SIG-M5 (cell line): ENCODE results near the gene G6PC3.
A peak's percentile ranks its signal among the peaks of the same experiment; 100 is the strongest.

Source experiments
- DNase-seq: peaks from one replicate; lab custom pipeline; 2025; lab: John Stamatoyannopoulos, UW

Gene G6PC3

DNA sequence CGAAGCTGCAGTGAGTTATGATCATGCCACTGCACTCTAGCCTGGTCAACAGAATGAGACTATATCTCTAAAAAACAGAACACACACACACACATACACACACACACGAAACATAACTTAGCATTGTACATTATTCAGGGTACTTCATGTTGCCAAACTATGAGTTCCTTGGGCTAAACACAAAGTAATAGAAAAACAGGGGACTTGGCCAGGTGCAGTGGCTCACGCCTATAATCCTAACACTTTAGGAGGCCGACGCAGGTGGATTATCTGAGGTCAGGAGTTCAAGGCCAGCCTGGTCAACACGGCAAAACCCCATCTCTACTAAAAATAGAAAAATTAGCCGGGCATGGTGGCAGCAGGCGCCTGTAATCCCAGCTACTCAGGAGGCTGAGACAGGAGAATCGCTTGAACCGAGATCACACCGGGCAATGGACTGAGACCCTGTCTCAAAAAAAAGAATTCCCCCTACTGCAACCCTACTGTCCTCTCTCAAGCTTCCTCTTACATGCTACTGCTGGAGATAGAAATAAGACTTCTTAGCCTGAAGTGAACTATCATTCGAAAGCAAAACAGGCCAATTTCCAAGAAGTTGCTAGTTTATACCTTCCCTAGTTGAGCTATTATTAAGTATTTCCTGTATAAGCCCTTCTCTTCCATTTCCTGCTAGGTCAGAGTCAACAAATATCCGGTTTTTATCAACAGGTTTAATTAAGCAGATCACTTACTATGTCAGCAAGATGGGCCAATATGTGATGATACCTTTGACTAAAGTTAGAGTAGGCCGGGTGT is 11.2 kb upstream of the G6PC3 start:
- DNase-seq, result no peak

DNA sequence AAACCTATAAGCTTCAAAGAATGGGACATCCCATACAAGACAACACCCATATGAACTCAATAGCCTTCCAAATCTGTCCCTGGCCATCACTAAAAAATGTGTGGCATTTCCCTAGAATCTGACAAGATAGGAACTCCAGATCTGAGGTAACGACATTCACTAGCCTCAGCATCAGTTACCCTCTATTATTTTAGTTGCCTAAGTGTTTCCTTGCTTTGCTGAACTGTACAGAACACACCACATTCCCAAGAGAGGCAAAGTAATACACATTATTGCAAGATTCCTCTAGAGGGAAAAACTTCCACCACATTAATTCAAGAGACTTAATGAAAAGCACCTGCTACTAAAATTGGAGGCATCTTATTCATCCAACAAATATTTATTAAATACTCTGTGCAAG is 9.1 kb upstream of the G6PC3 start:
- DNase-seq, result no peak

DNA sequence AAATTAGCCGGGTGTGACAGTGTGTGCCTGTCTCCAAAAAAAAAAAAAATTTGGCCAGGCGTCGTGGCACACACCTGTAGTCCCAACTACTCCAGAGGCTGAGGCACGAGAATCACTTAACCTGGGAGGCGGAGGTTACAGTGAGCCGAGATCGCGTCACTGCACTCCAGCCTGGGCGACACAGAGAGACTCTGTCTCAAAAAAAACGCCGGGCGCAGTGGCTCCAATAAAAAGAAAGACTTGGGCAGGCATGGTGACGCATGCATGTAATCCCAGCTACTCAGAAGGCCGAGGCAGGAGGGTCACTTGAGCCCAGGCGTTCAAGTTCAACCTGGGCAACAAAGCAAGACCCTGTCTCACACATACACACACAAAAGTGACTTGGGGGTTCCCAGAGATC is 7.7 kb upstream of the G6PC3 start:
- DNase-seq, result no peak

DNA sequence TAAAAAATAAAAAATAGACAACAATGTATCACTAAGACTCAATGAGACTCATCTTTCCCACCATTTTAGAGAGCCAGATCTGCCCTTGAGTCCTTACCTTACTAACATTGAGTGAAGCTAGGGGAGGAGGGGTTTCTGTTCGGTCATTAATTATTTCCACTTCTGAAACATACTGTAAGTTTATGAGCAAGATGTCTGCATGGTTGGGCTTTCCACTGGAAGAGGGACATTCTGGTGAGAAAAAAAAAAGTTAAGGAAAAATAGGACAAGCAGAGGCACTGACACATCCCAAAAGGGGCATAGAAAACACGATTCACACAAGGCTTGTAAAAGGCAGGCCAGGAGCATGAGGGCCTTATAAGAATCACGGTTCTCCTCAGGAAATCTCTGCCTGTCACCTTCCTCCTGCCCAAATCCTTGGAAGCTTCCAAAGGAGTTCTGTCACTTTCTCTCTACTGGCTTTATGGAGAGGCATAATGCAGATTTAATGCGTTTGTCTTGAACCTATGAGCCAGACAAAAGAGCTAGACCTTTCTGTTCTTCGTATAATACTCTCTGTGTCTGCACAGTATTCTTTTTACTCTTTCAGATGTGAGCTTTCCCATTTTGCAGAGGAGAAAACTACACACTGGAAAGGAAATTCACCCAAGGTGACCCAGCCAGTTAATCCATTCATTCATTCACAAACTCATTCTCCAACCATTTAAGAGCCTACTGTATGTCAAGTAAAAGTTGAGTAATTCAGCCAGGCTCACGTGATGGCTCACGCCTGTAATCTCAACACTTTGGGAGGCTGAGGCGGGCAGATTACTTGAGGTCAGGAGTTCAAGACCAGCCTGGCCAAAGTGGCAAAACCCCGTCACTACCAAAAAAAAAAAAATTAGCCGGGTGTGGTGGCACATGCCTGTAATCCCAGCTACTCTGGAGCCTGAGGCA is 6.6 kb upstream of the G6PC3 start:
- DNase-seq, result no peak

DNA sequence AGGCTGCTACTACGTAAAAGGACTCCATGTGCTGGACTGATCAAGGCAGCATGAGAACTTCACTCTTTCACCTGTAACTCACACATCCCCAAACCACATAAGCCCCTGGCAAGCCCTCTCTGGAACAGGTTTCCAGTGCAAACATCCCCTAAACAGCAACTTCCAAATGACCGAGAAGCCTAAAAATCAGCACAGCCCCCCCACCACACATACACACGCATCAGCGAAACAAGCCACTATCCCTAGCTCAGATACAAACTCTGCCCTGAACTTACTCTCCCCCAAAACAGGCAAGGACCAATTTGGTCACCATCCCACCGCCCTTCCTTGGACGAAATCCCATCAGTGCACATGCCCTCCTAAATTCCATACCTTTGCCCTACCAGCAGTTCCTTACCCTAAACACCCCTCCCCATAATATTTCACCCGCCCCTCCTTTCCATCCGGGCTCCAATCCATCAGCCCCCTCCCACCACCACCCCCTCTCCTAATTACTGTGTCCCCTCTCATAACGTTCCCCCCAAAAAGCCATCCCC is 4.8 kb upstream of the G6PC3 start:
- DNase-seq, result no peak

DNA sequence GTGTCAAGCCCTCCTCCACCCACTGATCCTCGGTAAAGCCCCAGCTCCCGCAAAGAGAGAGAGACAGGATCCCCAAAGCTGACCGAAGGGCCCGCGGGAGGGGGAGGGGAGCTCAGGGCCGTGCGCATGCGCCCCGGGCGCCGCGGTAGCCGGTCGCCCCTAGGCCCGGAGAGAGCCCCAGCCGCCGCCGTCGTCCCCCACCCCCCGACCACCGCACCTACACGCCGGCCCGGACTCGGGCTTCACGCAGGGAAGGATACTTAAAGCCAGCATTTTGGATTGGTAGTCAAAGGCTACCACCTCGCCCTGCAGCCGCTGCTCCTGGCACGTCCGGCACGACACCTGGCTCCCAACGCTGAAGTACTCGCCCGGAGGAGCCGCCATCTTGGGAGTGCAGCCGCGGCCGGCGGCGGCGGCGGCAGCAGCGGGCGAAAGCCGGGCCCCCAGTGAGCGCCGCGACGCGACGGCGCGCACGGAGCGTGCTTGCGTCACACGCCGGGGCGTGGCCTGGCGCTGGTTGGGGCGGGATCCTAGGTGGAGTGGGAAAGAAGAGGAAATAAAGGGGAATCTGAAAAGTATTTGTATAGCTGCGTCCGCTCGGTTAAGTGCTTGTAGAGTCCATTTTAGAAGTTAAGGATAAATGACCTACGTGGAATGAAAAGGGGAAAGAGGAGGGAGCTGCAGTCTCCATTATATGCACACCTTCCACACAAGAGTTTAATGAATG is 4.2 kb upstream of the G6PC3 start, which contains the start of gene LSM12:
TSS of gene LSM12 (minus strand) at position 468 of the 727 bp plus-strand sequence. CDS start at position 384, 84 bp downstream.
- DNase-seq, result peak; percentile 38

DNA sequence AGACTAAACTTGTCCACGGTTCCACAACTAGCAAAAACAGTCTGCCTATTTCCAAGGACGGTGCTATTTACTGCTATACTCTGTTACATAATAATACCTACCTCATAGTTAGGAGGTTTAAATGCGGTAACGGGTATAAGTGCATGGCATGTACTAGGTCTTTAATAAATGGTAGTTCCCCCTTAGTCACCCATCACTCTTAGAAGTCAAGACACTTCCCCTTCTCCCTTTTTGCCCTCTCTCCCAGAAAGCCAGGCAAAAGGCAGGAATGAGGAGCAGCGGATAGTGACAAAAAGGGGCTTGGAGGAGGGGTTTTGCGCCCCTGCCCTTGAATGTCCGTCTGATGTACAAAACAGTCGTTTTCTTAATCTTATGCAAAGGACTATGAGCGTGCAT is 3.0 kb upstream of the G6PC3 start:
- DNase-seq, result no peak

DNA sequence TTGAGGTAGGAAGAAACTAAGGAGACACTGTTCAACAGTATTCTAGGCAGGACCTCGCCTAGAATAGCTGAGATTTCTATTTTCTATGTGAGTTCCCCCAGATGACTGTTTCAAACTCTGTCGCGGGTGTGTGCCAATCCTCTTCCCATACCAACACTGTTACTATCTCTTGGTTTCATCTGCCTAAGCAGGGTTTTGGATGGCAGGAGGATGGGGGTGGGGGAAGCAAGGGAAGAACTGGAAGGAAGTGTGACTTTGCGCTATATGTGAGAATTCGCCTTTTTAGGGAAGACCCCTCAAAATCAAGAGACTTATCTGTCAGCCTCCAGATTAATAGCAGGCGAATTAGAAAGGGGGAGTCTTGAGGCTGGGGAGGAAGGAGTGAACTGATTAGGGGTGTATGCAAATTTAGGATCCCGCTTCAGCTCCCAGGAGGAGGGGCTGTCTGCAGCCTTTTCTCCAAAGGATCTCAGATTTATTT is 521 bp upstream of the G6PC3 start:
- DNase-seq, result no peak

DNA sequence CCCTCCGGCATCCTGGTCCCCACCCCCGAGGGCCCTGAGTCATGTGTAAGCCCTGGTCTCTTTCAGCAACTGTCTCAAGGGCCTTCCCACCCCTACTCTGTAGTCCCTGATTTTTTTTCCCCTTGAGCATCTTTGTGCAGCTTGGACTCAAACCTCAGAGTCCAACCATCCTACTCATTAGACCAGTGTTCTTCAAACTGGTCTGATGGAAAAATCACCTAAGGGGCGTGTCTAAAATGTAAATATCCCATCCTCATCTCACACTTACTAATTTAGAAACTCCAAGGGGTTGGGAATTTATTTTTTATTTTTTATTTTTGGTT is 624 bp downstream of the G6PC3 start:
- DNase-seq, result no peak

DNA sequence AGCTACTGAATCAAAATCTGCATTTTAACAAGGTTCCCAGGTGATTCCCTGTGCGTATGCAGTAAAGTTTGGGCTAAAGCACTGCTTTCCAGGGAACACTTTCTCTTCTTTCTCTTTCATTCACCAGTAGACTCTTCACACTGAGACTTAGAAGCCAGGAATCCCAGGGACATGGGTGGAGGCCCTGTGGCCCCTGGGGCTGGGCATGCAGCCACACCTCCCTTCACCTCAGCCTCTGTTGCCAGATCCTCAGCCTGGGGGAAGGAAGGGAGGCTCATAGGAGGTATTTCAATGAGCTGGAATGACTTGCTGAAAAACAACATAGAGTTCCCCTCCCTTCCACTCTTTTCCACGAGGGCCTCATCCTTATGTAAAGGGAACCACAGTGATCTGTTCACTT is 1.2 kb downstream of the G6PC3 start:
- DNase-seq, result no peak

DNA sequence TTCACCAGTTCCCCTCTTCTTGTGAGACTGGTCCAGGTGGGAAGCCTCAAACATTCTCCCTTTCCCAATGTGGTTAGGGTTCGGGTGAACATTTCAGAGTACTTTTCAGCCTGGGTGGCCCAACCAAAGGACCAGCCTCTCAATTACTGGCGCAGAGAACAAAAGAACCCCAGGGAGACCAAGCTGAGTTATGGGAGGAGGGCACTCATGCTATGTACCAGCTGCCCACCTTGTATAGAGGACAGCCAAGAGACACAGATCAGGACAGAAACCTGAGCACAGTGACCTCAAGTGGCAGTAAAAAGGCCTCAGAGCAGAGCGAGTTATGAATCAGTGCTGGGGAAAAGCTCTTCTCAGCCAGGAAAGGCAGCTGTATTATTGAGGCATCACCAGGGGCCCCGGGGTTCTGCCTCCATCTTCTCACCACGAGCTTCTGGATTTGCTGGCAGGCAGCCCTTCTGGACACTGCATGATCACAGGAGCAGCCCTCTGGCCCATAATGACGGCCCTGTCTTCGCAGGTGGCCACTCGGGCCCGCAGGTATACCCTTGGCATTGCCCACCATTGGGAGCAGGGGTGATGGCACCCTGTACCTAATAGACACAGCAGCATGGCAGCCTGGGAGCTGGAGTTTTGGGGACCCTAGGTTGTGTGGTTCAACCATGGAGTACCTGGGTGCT is 3.8 kb downstream of the G6PC3 start:
- DNase-seq, result no peak

DNA sequence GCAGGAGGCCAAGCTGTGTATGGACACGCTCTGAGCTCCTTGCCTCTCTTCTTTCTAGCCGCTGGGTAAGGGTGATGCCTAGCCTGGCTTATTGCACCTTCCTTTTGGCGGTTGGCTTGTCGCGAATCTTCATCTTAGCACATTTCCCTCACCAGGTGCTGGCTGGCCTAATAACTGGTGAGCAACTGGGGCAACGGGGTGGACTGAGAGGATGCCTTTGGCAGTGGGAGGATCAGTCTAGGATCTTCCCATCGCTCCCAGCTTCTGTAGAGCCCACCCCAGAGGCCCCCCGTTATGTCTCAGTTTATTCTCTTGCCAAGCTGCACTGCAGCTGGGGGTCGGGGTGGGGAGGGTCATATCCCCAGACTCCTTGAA is 4.4 kb downstream of the G6PC3 start:
- no peak for DNase-seq

DNA sequence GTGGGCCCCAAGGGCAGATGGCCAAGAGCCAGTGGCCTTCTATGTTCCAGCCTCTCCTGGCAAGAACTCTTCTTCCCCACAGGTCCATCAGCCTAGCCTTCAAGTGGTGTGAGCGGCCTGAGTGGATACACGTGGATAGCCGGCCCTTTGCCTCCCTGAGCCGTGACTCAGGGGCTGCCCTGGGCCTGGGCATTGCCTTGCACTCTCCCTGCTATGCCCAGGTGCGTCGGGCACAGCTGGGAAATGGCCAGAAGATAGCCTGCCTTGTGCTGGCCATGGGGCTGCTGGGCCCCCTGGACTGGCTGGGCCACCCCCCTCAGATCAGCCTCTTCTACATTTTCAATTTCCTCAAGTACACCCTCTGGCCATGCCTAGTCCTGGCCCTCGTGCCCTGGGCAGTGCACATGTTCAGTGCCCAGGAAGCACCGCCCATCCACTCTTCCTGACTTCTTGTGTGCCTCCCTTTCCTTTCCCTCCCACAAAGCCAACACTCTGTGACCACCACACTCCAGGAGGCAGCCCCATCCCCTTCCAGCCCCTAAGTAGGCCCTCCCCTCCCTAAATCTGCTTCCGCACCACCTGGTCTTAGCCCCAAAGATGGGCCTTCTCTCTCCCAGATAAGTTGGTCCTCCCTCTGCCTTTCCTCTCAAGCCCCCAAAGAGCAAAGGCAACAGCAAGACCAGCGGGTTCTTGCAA is 5.2 kb downstream of the G6PC3 start:
- no peak for DNase-seq

DNA sequence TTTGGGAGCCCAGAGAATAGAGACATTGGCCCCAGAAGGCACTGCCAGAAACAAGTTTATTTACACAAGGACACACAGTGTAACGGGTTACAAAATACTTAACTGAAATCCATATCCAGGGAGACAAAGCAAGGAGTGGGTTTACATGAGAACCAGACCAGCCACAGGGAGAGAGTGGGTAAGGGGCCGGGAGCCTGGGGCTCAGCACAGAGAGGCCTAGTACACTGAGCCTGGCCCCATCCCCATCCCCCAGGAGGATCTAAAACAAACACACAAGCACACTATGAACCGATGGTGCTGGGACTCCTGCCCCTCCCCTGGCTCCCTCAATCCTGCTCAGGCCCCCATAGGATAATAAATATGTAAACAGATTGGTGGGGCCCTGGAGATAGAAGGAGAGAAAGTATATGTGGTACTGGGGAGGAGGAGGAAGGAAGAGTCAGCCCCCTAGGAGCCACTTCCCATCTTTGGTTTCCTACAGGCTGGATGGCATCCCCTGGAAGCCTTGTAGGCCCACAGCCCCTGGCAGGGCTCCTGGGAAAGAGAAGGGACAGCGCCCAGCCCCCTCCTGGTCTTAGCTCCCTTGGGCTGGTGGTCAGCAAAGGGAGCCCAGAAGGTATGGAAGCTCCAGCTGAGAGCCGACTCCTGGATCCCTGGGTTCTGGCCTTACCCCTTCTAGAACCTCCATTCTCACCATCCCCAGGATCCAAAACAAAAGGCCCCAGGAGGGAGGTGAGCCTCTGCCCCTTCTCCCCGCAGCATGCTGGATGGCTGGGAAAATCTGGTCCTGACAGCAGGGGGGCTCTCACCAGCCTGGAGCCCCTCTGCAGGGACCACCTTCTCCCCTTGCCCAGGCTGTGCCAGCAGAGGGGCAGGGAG is 6.4 kb downstream of the G6PC3 start:
- no peak for DNase-seq

DNA sequence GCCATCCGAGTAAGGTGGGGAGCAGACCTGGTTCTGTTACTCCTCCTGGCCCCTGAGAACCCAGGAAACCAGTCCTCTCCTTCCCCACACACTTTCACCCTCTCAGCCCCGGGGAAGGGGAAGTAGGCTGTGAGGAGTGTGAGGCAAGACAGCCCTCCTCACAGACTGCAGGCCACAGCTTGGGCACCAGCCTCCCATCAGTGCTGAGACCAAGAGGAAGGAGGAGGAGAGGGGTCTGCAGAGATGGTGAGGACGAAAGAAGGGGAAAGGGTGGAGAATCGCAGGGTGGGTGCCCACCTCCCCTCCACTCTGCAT is 7.0 kb downstream of the G6PC3 start:
- peak; percentile 43 for DNase-seq

DNA sequence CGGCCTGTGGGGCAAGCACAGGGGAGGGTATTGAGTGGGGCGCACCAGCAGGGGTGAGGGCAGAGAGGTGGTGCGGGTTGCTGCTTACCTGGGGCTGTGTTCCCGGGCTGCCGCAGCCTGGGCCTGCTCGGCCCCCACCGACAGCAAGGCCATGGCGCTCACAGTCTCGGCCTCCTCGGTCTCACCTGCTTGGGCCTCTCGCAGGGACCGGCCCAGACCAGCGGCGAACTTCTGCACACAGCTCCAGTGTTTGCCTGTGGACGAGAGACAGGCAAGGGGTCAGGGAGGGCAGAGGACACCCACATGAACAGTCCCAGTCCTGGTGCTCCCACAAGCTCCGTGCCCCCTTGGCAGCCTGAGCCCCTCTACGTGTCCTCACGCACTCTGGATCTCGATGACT is 7.9 kb downstream of the G6PC3 start:
- no peak for DNase-seq

DNA sequence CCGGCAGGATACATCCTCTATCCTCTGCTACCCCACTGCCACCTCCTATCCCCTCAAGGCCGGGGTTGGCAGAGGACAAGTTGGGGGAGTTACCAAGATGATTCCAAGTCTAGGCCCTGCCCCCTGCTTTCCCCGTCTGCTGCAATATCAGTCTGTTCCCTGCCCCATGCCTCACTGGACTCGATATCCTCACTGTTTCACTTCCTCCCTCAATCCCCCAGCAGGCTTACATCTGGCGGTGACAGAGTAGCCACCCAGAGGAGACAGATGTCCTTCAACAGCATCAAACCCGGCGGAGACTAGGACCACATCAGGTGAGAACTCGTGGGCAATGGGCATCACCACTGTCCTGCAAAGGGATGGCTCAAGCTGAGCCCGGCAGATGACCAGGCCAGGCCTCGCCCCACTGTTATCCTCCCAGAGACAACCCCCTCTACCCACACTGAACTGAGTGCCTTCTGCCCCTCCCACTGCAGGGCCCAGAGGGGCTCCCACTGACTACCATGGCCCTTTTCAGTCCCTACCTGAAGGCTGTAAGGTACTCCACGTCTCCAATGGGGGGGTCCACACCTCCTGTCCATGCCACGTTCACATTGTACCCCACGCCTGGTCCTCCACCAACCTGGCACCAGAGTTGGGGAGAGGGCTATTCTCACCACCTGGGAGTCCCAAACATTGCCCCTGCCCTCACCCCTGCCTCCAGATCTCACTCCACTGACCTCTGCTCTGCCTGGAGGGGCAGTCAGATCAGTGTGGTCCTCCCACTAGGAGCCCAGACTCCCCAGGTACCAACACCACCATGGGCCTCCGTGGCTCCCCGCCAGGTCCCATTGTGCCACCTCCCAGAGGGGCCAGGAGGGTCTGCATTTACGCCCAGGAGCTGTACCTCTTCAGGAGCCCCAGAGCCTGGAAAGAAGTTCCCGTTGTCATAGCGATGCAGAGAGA is 9.6 kb downstream of the G6PC3 start:
- no peak for DNase-seq

DNA sequence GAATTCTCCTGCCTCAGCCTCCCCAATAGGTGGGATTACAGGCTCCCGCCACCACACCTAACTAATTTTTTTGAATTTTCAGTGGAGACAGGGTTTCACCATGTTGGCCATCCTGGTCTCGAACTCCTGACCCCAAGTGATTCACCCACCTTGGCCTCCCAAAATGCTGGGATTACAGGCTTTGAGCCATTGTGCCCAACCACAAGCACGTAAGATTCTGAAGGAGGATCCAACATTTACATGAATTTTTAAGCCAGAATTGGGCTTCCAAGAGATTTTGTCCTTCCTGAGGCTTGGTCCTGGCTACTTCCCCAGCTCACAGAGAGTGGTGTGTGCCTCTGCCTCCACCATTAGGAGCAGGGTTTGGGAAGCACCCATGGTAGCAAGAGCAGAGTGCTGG is 11.1 kb downstream of the G6PC3 start:
- no peak for DNase-seq
